Caco-2 (cell line): ENCODE results near the gene PTPRF. TPM values are rescaled to one million over a fixed set of nuclear protein-coding genes. Genes with fewer than 3 reads are reported as not detected.
A peak's percentile ranks its signal among the peaks of the same experiment; 100 is the strongest.

Source experiments
- BruUV-seq: library from RNA; stranded (reverse); fragments of 400-500 nt; replicated peaks from 2 replicates; lab custom pipeline; 2021; lab: Mats Ljungman, UMichigan
- CTCF ChIA-PET: fragments of 300-600 bp; sonication (Branson Sonifier 250); formaldehyde crosslinking; loops from one replicate; lab custom pipeline; 2022; ENCODE audit warnings: antibody characterized with exemption; lab: Charles Lee
- POLR2A ChIA-PET: fragments of 300-600 bp; sonication (Branson Sonifier 250); formaldehyde crosslinking; loops from one replicate; lab custom pipeline; 2022; ENCODE audit warnings: antibody characterized with exemption; lab: Charles Lee
- DNase-seq, 2 experiments: peaks; one replicate each; pipeline versions ENCODE4 v3.0.0 to v3.0.0-alpha.2; 2020 to 2022
- H3K27me3 ChIP-seq: replicated peaks from 2 replicates; pipeline ENCODE4 v1.6.0; 2011; ENCODE audit warnings: low read length; ENCODE audit not compliant: control insufficient read depth, insufficient read depth
- H3K36me3 ChIP-seq: 2 replicates; pipeline ENCODE4 v1.5.1; 2011; ENCODE audit warnings: low read length; ENCODE audit not compliant: control insufficient read depth, insufficient read depth
- H3K4me1 ChIP-seq: fragments of 250-450 bp; sonication (Bioruptor Pico); 2 replicates; pipeline ENCODE4 v1.5.1; 2020; ENCODE audit warnings: mild to moderate bottlenecking
- H3K4me3 ChIP-seq: 2 replicates; pipeline ENCODE4 v1.5.1; 2011; ENCODE audit warnings: low read depth, mild to moderate bottlenecking, control low read depth, low read length
- H3K9me3 ChIP-seq: fragments of 250-450 bp; sonication (Bioruptor Pico); 2 replicates; pipeline ENCODE4 v1.5.1; 2020; ENCODE audit warnings: mild to moderate bottlenecking, moderate library complexity
- H3K27ac Mint-ChIP-seq: one replicate; pipeline ENCODE4 v1.8.0; 2022; ENCODE audit warnings: mixed read lengths; ENCODE audit not compliant: unreplicated experiment
- H3K27me3 Mint-ChIP-seq: one replicate; pipeline ENCODE4 v1.8.0; 2022; ENCODE audit warnings: mixed read lengths; ENCODE audit not compliant: insufficient read depth, unreplicated experiment
- H3K36me3 Mint-ChIP-seq: one replicate; pipeline ENCODE4 v1.8.0; 2022; ENCODE audit warnings: mild to moderate bottlenecking, mixed read lengths; ENCODE audit not compliant: insufficient read depth, unreplicated experiment
- H3K4me1 Mint-ChIP-seq: one replicate; pipeline ENCODE4 v1.8.0; 2022; ENCODE audit warnings: low read depth, mixed read lengths; ENCODE audit not compliant: unreplicated experiment
- H3K4me3 Mint-ChIP-seq: one replicate; pipeline ENCODE4 v1.8.0; 2022; ENCODE audit warnings: mild to moderate bottlenecking, moderate library complexity, mixed read lengths; ENCODE audit not compliant: unreplicated experiment
- H3K9me3 Mint-ChIP-seq: one replicate; pipeline ENCODE4 v1.8.0; 2022; ENCODE audit warnings: mixed read lengths; ENCODE audit not compliant: unreplicated experiment
- intact Hi-C: fragments of 100-400 bp; cut with micrococcal nuclease; formaldehyde crosslinking; loops from one replicate; pipeline ENCODE4 v1.10.0; 2022; ENCODE audit not compliant: unreplicated experiment
- total RNA-seq: library from RNA; stranded (reverse); gene quantifications from 2 replicates; pipeline ENCODE4 v1.2.3, GENCODE V29; 2022
- TF ChIP-seq, protein P1 (sequence below), 2 experiments: fragments of 200-600 bp in 1 of 2; IDR thresholded peaks; 1 replicate in 1 of 2; 2 replicates in 1 of 2; pipeline versions ENCODE4 v1.5.1 to v1.8.0; 2011 to 2022; ENCODE audit warnings: antibody characterized with exemption in 1 of 2, control low read depth in 1 of 2, inconsistent platforms in 1 of 2, low read depth in 1 of 2, low read length in 1 of 2, mild to moderate bottlenecking in 1 of 2, moderate library complexity in 1 of 2; ENCODE audit not compliant: insufficient read depth in 1 of 2, severe bottlenecking in 1 of 2, unreplicated experiment in 1 of 2

Gene PTPRF
- total RNA-seq, 1 experiment from 2014 or later = 158 TPM

DNA sequence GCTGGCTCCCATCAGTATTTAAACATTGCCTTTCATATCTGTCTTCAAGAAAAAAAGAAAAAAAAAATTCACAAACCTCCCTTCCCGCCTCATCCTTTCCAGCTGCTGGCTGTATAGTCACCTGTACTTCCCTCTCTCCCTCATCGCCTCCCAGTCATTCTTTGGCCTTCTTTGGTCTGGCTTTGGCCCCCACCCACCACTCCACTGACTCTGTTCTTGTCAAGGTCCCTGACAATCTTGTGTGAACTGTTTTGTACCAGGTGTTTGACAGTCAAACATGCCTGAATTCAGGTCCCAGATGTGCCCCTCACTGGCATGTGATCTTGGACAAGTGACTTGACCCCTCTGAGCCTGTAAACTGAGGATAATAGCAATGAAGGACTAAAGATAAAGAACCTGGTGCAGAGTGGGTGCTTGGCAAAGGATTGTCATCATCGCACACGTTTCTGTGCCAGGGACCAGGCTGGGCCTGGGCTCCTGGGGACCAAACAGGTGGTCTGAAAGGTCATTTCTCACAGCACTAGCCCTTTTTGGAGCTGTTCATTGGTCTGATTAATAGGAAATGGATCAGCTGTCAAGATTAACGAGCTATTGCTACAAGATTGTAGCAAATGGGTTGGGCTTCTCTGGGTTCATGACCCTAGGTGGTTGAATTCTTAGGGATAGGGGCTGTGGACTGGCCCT is 21.5 kb downstream of the PTPRF start:
- Histone ChIP-seq H3K27me3 (no peaks in the 10 kb centered on the region), H3K4me1 (peaks cover 40% of the 10 kb centered on the region), H3K36me3 (peaks cover 6% of the 10 kb centered on the region; the same call in 1 of the 2 replicates), H3K9me3 (no peaks in the 10 kb centered on the region), H3K4me3 (no peak overlapping the region)
- Mint-ChIP-seq H3K36me3 (peaks cover 42% of the 10 kb centered on the region), H3K4me1 (peaks cover 41% of the 10 kb centered on the region), H3K27ac (peak overlapping the region; percentile 71), H3K9me3 (no peaks in the 10 kb centered on the region), H3K27me3 (no peaks in the 10 kb centered on the region), H3K4me3 (no peak overlapping the region)
- intact Hi-C loops = no loop called here
- ChIA-PET CTCF (no interaction called here), POLR2A (no interaction called here)
- DNase-seq = no peak
- no TSS peak for BruUV-seq
- TF ChIP-seq, protein P1, sequence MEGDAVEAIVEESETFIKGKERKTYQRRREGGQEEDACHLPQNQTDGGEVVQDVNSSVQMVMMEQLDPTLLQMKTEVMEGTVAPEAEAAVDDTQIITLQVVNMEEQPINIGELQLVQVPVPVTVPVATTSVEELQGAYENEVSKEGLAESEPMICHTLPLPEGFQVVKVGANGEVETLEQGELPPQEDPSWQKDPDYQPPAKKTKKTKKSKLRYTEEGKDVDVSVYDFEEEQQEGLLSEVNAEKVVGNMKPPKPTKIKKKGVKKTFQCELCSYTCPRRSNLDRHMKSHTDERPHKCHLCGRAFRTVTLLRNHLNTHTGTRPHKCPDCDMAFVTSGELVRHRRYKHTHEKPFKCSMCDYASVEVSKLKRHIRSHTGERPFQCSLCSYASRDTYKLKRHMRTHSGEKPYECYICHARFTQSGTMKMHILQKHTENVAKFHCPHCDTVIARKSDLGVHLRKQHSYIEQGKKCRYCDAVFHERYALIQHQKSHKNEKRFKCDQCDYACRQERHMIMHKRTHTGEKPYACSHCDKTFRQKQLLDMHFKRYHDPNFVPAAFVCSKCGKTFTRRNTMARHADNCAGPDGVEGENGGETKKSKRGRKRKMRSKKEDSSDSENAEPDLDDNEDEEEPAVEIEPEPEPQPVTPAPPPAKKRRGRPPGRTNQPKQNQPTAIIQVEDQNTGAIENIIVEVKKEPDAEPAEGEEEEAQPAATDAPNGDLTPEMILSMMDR (IDR thresholded peaks at IDR 0.05; ENCODE audit: insufficient read depth in 1 of 2, low read depth in 1 of 2, low read length in 1 of 2, severe bottlenecking in 1 of 2, unreplicated experiment in 1 of 2) = no peak

GRCh38 chr1:43552813-43553212 is 22.1 kb downstream of the PTPRF start:
- BruUV-seq = no TSS peak
- TF ChIP-seq, protein P1 (IDR thresholded peaks at IDR 0.05; ENCODE audit: insufficient read depth in 1 of 2, low read depth in 1 of 2, low read length in 1 of 2, severe bottlenecking in 1 of 2, unreplicated experiment in 1 of 2) = no peak
- DNase-seq = no peak
- no peak overlapping the region for H3K4me3 Mint-ChIP-seq
- H3K36me3 Mint-ChIP-seq = peaks cover 42% of the 10 kb centered on the region
- Histone ChIP-seq H3K4me3 (no peak overlapping the region), H3K4me1 (peaks cover 34% of the 10 kb centered on the region), H3K27me3 (no peaks in the 10 kb centered on the region), H3K36me3 (peaks cover 6% of the 10 kb centered on the region; the same call in 1 of the 2 replicates), H3K9me3 (no peaks in the 10 kb centered on the region)
- no peaks in the 10 kb centered on the region for H3K27me3 Mint-ChIP-seq
- no peak overlapping the region for H3K27ac Mint-ChIP-seq
- H3K4me1 Mint-ChIP-seq = peaks cover 35% of the 10 kb centered on the region
- ChIA-PET CTCF (no interaction called here), POLR2A (no interaction called here)
- no peaks in the 10 kb centered on the region for H3K9me3 Mint-ChIP-seq
- intact Hi-C loops = no loop called here

DNA sequence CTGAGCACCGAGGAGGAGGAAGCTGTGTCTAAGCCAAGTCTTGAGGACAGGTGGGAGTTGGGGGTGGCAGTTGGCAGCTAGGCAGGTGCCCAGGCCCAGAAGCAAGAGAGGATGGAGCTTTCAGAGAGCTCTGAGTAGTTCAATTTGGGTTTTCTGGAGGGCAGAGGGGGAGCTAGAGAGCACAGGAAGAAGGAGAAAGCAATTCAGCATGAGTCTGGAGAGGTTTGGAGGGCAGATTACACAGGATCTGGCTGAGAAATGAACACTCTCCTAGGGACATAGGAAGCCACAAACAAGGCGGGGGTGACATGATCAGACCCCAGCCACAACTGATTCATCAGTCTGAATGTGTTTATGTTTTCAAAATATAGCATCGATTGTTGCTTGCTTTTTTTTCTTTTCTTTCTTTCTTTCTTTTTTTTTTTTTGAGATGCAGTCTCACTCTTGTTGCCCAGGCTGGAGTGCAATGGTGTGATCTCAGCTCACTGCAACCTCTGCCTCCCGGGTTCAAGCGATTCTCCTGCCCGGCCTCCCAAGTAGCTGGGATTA is 23.8 kb downstream of the PTPRF start:
- POLR2A ChIA-PET = interaction anchor here (1.0 to 1.3 kb wide), 2 partner anchors 9 to 24 kb away, joined by 3 to 6 read pairs; partner anchors contain the start of gene PTPRF
- H3K36me3 Mint-ChIP-seq = peaks cover 42% of the 10 kb centered on the region
- peaks cover 23% of the 10 kb centered on the region for H3K4me1 Mint-ChIP-seq
- H3K4me3 Mint-ChIP-seq = no peak overlapping the region
- CTCF ChIA-PET = interaction anchor here (0.7 to 1.3 kb wide), 4 partner anchors 9 to 269 kb away, joined by 3 to 8 read pairs (median 4); partner anchors contain the start of genes C1orf210, KDM4A and PTPRF
- TF ChIP-seq, protein P1 (IDR thresholded peaks at IDR 0.05; ENCODE audit: insufficient read depth in 1 of 2, low read depth in 1 of 2, low read length in 1 of 2, severe bottlenecking in 1 of 2, unreplicated experiment in 1 of 2) = peak; percentile 30 to 53
- H3K27me3 Mint-ChIP-seq = no peaks in the 10 kb centered on the region
- H3K4me1 ChIP-seq = peaks cover 17% of the 10 kb centered on the region
- H3K27ac Mint-ChIP-seq = no peak overlapping the region
- intact Hi-C loops = no loop called here
- H3K36me3 ChIP-seq = peaks cover 6% of the 10 kb centered on the region
- no peaks in the 10 kb centered on the region for H3K9me3 ChIP-seq
- no peak overlapping the region for H3K4me3 ChIP-seq
- peak in 1 of 2 experiments; percentile 34 for DNase-seq
- BruUV-seq = no TSS peak
- H3K27me3 ChIP-seq = no peaks in the 10 kb centered on the region
- H3K9me3 Mint-ChIP-seq = no peaks in the 10 kb centered on the region
